Osteoblast (primary cell): Measurements from ENCODE around the gene DNAJC15. TPM values are rescaled to one million over a fixed set of nuclear protein-coding genes. Genes with fewer than 3 reads are reported as not detected.

Experiments used
- DNase-seq: peaks from one replicate; pipeline ENCODE4 v3.0.0; 2011; ENCODE audit warnings: low spot score, mixed read lengths; ENCODE audit not compliant: insufficient read length; ENCODE audit errors: missing footprints
- H2AFZ ChIP-seq: 2 replicates; pipeline ENCODE4 v1.6.0; 2011; ENCODE audit warnings: mild to moderate bottlenecking, low read length
- H3K27ac ChIP-seq: 2 replicates; pipeline ENCODE4 v1.5.1; 2011; ENCODE audit warnings: mild to moderate bottlenecking, low read depth, low read length, moderate library complexity
- H3K27me3 ChIP-seq: 2 replicates; pipeline ENCODE4 v1.6.0; 2012; ENCODE audit warnings: mild to moderate bottlenecking, control low read depth, inconsistent platforms, low read length, moderate library complexity; ENCODE audit not compliant: insufficient read depth
- H3K36me3 ChIP-seq: 2 replicates; pipeline ENCODE4 v1.5.1; 2011; ENCODE audit warnings: mild to moderate bottlenecking, low read length, control low read depth, moderate library complexity; ENCODE audit not compliant: insufficient read depth
- H3K4me1 ChIP-seq: 2 replicates; pipeline ENCODE4 v1.5.1; 2011; ENCODE audit warnings: mild to moderate bottlenecking, low read length, control low read depth, moderate library complexity; ENCODE audit not compliant: insufficient read depth
- H3K4me2 ChIP-seq: 2 replicates; pipeline ENCODE4 v1.6.0; 2011; ENCODE audit warnings: mild to moderate bottlenecking, low read length; ENCODE audit not compliant: insufficient read depth
- H3K4me3 ChIP-seq: fragments of 200-600 bp; sonication (generic); 3 replicates; pipeline ENCODE4 v1.5.1; 2012; ENCODE audit warnings: mild to moderate bottlenecking, low read length, inconsistent platforms; ENCODE audit not compliant: insufficient read depth
- H3K79me2 ChIP-seq: 2 replicates; pipeline ENCODE4 v1.6.0; 2012; ENCODE audit warnings: mild to moderate bottlenecking, low read length, control low read depth, inconsistent platforms; ENCODE audit not compliant: insufficient read depth
- H3K9me3 ChIP-seq: 2 replicates; pipeline ENCODE4 v1.5.1; 2011; ENCODE audit warnings: low read depth, low read length, control low read depth
- H4K20me1 ChIP-seq: 2 replicates; pipeline ENCODE4 v1.6.0; 2012; ENCODE audit warnings: mild to moderate bottlenecking, low read length, control low read depth; ENCODE audit not compliant: insufficient read depth
- CTCF ChIP-seq: IDR thresholded peaks from 2 replicates; pipeline ENCODE4 v1.5.1; 2011; ENCODE audit warnings: mild to moderate bottlenecking, low read depth, low read length, moderate library complexity; ENCODE audit errors: extremely low read depth
- total RNA-seq: library from RNA; depleted of rRNA; stranded (reverse); fragments of >200 nt; gene quantifications from 2 replicates; pipeline ENCODE4 v1.2.3, GENCODE V29; 2012

The DNAJC15 gene
- total RNA-seq, 1 donor = 17.0 TPM

- Histone ChIP-seq H3K79me2 (no peaks in the 10 kb centered on the region), H4K20me1 (no peaks in the 10 kb centered on the region), H3K9me3 (no peaks in the 10 kb centered on the region), H3K4me2 (peak overlapping the region; percentile 43), H3K36me3 (no peaks in the 10 kb centered on the region), H3K4me3 (peak overlapping the region; percentile 5), H3K27ac (peak overlapping the region; percentile 54), H2AFZ (peak overlapping the region; percentile 55), H3K4me1 (peaks cover 13% of the 10 kb centered on the region), H3K27me3 (no peaks in the 10 kb centered on the region)
- no peak for TF ChIP-seq CTCF
- DNase-seq = no peak
These were observed 130.2 kb downstream of the DNAJC15 start for GRCh38 chr13:43153436-43154090.

GRCh38 chr13:43154156-43154651 is 130.8 kb downstream of the DNAJC15 start:
- peak overlapping the region; percentile 5 for H3K4me3 ChIP-seq
- no peak for TF ChIP-seq CTCF
- H3K79me2 ChIP-seq = no peaks in the 10 kb centered on the region
- H3K4me1 ChIP-seq = peaks cover 19% of the 10 kb centered on the region
- DNase-seq = no peak
- H4K20me1 ChIP-seq = no peaks in the 10 kb centered on the region
- H3K27ac ChIP-seq = peak overlapping the region; percentile 54
- no peaks in the 10 kb centered on the region for H3K36me3 ChIP-seq
- peak overlapping the region; percentile 43 for H3K4me2 ChIP-seq
- no peaks in the 10 kb centered on the region for H3K9me3 ChIP-seq
- H3K27me3 ChIP-seq = no peaks in the 10 kb centered on the region
- H2AFZ ChIP-seq = peak overlapping the region; percentile 55

- Histone ChIP-seq H3K9me3 (no peaks in the 10 kb centered on the region), H4K20me1 (no peaks in the 10 kb centered on the region), H3K36me3 (no peaks in the 10 kb centered on the region), H3K27ac (no peak overlapping the region), H3K27me3 (no peaks in the 10 kb centered on the region), H3K4me2 (no peak overlapping the region), H3K4me1 (peaks cover 23% of the 10 kb centered on the region), H3K79me2 (no peaks in the 10 kb centered on the region), H2AFZ (no peak overlapping the region), H3K4me3 (no peak overlapping the region)
- DNase-seq = no peak
- TF ChIP-seq CTCF = no peak
These were observed 131.5 kb downstream of the DNAJC15 start for GRCh38 chr13:43154839-43155238.

- TF ChIP-seq CTCF = no peak
- H3K79me2 ChIP-seq = no peaks in the 10 kb centered on the region
- H4K20me1 ChIP-seq = no peaks in the 10 kb centered on the region
- peak overlapping the region; percentile 1 for H2AFZ ChIP-seq
- H3K27me3 ChIP-seq = no peaks in the 10 kb centered on the region
- H3K36me3 ChIP-seq = no peaks in the 10 kb centered on the region
- H3K4me2 ChIP-seq = no peak overlapping the region
- H3K27ac ChIP-seq = no peak overlapping the region
- H3K4me1 ChIP-seq = peaks cover 23% of the 10 kb centered on the region
- DNase-seq = no peak
- H3K4me3 ChIP-seq = no peak overlapping the region
- no peaks in the 10 kb centered on the region for H3K9me3 ChIP-seq
These were observed 133.5 kb downstream of the DNAJC15 start for GRCh38 chr13:43156916-43157315.
